GM19043 (cell line): Measurements from ENCODE around the gene HTRA2.

ENCODE experiments used
- ATAC-seq: cut with Tn5 transposase; IDR thresholded peaks from one replicate; pipeline ENCODE4 v1.9.1; 2021; ENCODE audit warnings: low read depth; ENCODE audit not compliant: unreplicated experiment

The HTRA2 gene

GRCh38 chr2:74581463-74581862 is 51.7 kb downstream of the HTRA2 start:
- no peak for ATAC-seq

DNA sequence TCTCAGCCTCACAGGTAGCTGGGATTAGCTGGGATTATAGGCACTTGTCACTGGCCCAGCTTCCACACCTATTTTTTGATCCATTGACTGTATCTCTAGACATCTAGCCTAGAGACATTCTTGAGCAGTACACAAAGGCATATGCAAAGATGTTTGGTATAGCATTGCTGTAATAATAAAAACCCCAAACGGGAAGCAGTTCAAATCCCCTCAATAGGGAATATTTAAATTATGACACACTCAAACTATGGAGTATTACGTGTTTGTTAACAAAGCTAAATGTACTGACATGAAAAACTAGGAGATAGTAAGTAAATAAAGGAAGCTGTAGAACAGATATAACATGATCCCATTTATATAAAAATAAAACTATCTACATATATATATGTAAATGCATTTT is 52.5 kb downstream of the HTRA2 start:
- ATAC-seq, result no peak
